AG04450 (cell line): ENCODE measurements around the gene BCL2L1. TPM values are rescaled to one million over a fixed set of nuclear protein-coding genes. Genes with fewer than 3 reads are reported as not detected.

Experiments used
- CTCF ChIA-PET: fragments of 300-600, 350-600 bp; formaldehyde crosslinking; extraction: SDS; loops from one replicate; lab custom pipeline; 2022; ENCODE audit warnings: antibody characterized with exemption, inconsistent platforms; lab: Charles Lee
- POLR2A ChIA-PET: fragments of 350-600 bp; formaldehyde crosslinking; extraction: SDS; loops from one replicate; lab custom pipeline; 2021; ENCODE audit warnings: antibody characterized with exemption, inconsistent platforms; lab: Yijun Ruan, JAX
- DNase-seq: peaks from one replicate; pipeline ENCODE4 v3.0.0-alpha.2; 2011; ENCODE audit warnings: low read depth, low spot score
- H3K27ac ChIP-seq: one replicate; pipeline ENCODE4 v1.5.1; 2012; ENCODE audit warnings: low read depth, low read length, control low read depth
- H3K27me3 ChIP-seq: one replicate; pipeline ENCODE4 v1.6.0; 2012; ENCODE audit warnings: low read length; ENCODE audit not compliant: control insufficient read depth, insufficient read depth
- H3K4me3 ChIP-seq: 2 replicates; pipeline ENCODE4 v1.5.1; 2011; ENCODE audit warnings: mild to moderate bottlenecking, low read depth, low read length, control low read depth
- H3K9me3 ChIP-seq: 2 replicates; pipeline ENCODE4 v1.5.1; 2012; ENCODE audit warnings: low read length; ENCODE audit not compliant: control insufficient read depth, insufficient read depth
- CTCF ChIP-seq: IDR thresholded peaks from 2 replicates; pipeline ENCODE4 v1.5.1; 2011; ENCODE audit warnings: low read depth, low read length, control low read depth, inconsistent platforms
- polyA plus RNA-seq: library from polyadenylated mRNA; depleted of rRNA; stranded (reverse); fragments of >200 nt; gene quantifications from 2 replicates; pipeline ENCODE4 v1.2.3, GENCODE V29; 2011; rRNA removed

BCL2L1 gene
- polyA plus RNA-seq, 1 experiment: 57.5 TPM

GRCh38 chr20:31620246-31620645 is 102.4 kb downstream of the BCL2L1 start:
- DNase-seq: no peak
- Histone ChIP-seq H3K27ac (no peak overlapping the region), H3K27me3 (peaks cover 3% of the 10 kb centered on the region), H3K4me3 (no peak overlapping the region), H3K9me3 (no peaks in the 10 kb centered on the region)
- POLR2A ChIA-PET: no interaction called here
- CTCF ChIA-PET: no interaction called here
- TF ChIP-seq CTCF: no peak

GRCh38 chr20:31617432-31618104 is 105.1 kb downstream of the BCL2L1 start:
- H3K27me3 ChIP-seq: peaks cover 3% of the 10 kb centered on the region
- ChIA-PET CTCF (interaction anchor here (0.6 to 17.7 kb wide), 4 partner anchors 44 to 809 kb away, joined by 4 to 1107 read pairs (median 8); no protein-coding TSS in a partner anchor), POLR2A (no interaction called here)
- DNase-seq: no peak
- H3K4me3 ChIP-seq: no peak overlapping the region
- no peak overlapping the region for H3K27ac ChIP-seq
- TF ChIP-seq CTCF: no peak
- no peaks in the 10 kb centered on the region for H3K9me3 ChIP-seq

- H3K27me3 ChIP-seq: peaks cover 3% of the 10 kb centered on the region
- no peak overlapping the region for H3K4me3 ChIP-seq
- no peak for DNase-seq
- no peaks in the 10 kb centered on the region for H3K9me3 ChIP-seq
- TF ChIP-seq CTCF: no peak
- H3K27ac ChIP-seq: no peak overlapping the region
- ChIA-PET POLR2A (interaction anchor here (0.6 kb wide), 1 partner anchor 18 kb away, joined by 3 read pairs; no protein-coding TSS in a partner anchor), CTCF (interaction anchor here (0.6 to 17.7 kb wide), 3 partner anchors 18 to 108 kb away, joined by 3 to 1107 read pairs (median 3); no protein-coding TSS in a partner anchor)
Measured at GRCh38 chr20:31615416-31615815, 107.3 kb downstream of the BCL2L1 start.

Other genes starting within 250 kb of the BCL2L1 start
- gene DEFB124, start 247.7 kb downstream of the BCL2L1 start, polyA plus RNA-seq: not detected in 2 replicates
- gene REM1, start 247.6 kb downstream of the BCL2L1 start, polyA plus RNA-seq: not detected in 2 replicates
- 167 and 203 TPM in 2 replicates for gene HM13, start 208.4 kb downstream of the BCL2L1 start, polyA plus RNA-seq
- 7.8 and 11.1 TPM in 2 replicates for gene ID1, start 117.6 kb downstream of the BCL2L1 start, polyA plus RNA-seq
- not detected in 2 replicates for gene COX4I2, start 85.0 kb downstream of the BCL2L1 start, polyA plus RNA-seq
- gene TPX2, start 16.4 kb upstream of the BCL2L1 start, polyA plus RNA-seq: 19.8 and 24.4 TPM in 2 replicates
- gene MYLK2, start 96.5 kb upstream of the BCL2L1 start, polyA plus RNA-seq: not detected in 2 replicates
- not detected in 2 replicates for gene FOXS1, start 122.7 kb upstream of the BCL2L1 start, polyA plus RNA-seq
- gene DUSP15, start 147.7 kb upstream of the BCL2L1 start, polyA plus RNA-seq: not detected in 2 replicates
- gene TTLL9, start 147.8 kb upstream of the BCL2L1 start, polyA plus RNA-seq: not detected in 2 replicates
- gene PDRG1, start 229.2 kb upstream of the BCL2L1 start, polyA plus RNA-seq: 13.1 and 13.2 TPM in 2 replicates
- gene XKR7, start 245.3 kb upstream of the BCL2L1 start, polyA plus RNA-seq: not detected in 2 replicates